HEK293 (cell line): Measurements from ENCODE around the gene KANK3.

Experiments
- CTCF ChIA-PET: fragments of 350-600 bp; formaldehyde crosslinking; extraction: SDS; loops from one replicate; lab custom pipeline; 2021; ENCODE audit warnings: antibody characterized with exemption; lab: Yijun Ruan, JAX
- POLR2A ChIA-PET: fragments of 300-600 bp; formaldehyde crosslinking; extraction: SDS; loops from one replicate; lab custom pipeline; 2020; ENCODE audit warnings: antibody characterized with exemption, inconsistent platforms; lab: Yijun Ruan, JAX
- H3K27ac ChIP-seq: fragments of 200-500 bp; sonication (Bioruptor generic); 2 replicates; pipeline ENCODE4 v1.5.1; 2014; ENCODE audit warnings: low read depth, low read length, control low read depth, inconsistent platforms; ENCODE audit errors: extremely low read depth
- H3K36me3 ChIP-seq, 2 experiments: fragments of 200-500 bp in 1 of 2; sonication (Bioruptor generic) in 1 of 2; 1 replicate in 1 of 2; 2 replicates in 1 of 2; pipeline ENCODE4 v1.5.1; 2014 to 2017; ENCODE audit warnings: inconsistent platforms in 2 of 2, low read length in 2 of 2; ENCODE audit not compliant: control insufficient read depth in 2 of 2, insufficient read depth in 1 of 2
- H3K4me1 ChIP-seq: fragments of 200-500 bp; sonication (Bioruptor generic); 2 replicates; pipeline ENCODE4 v1.5.1; 2014; ENCODE audit warnings: mild to moderate bottlenecking, low read length, inconsistent platforms; ENCODE audit not compliant: control insufficient read depth, insufficient read depth
- H3K4me3 ChIP-seq: 2 replicates; pipeline ENCODE4 v1.5.1; 2011; ENCODE audit warnings: low read depth, mild to moderate bottlenecking, control low read depth, low read length, moderate library complexity
- H3K9me3 ChIP-seq: fragments of 200-500 bp; sonication (Bioruptor generic); 2 replicates; pipeline ENCODE4 v1.5.1; 2014; ENCODE audit warnings: low read depth, low read length, inconsistent platforms; ENCODE audit not compliant: control insufficient read depth, insufficient read depth
- EGR2 ChIP-seq: fragments of 450-650 bp; formaldehyde crosslinking; IDR thresholded peaks from 2 replicates; pipeline ENCODE4 v1.5.1; 2016; ENCODE audit warnings: low read depth, missing biosample characterization, missing genetic modification characterization
- KLF9 ChIP-seq: fragments of 450-650 bp; formaldehyde crosslinking; IDR thresholded peaks from 2 replicates; pipeline ENCODE4 v1.5.1; 2016; ENCODE audit warnings: missing biosample characterization, missing genetic modification characterization, low read depth
- ZNF132 ChIP-seq: fragments of 450-650 bp; formaldehyde crosslinking; IDR thresholded peaks from 2 replicates; pipeline ENCODE4 v1.5.1; 2017; ENCODE audit warnings: missing biosample characterization, missing genetic modification characterization, borderline replicate concordance
- ZNF335 ChIP-seq: fragments of 450-650 bp; formaldehyde crosslinking; conservative IDR thresholded peaks from 2 replicates; pipeline ENCODE4 v1.5.1; 2016; ENCODE audit warnings: missing biosample characterization, missing genetic modification characterization
- ZNF350 ChIP-seq: fragments of 450-650 bp; formaldehyde crosslinking; IDR thresholded peaks from 2 replicates; pipeline ENCODE4 v1.5.0; 2017; ENCODE audit warnings: missing biosample characterization, mild to moderate bottlenecking, missing genetic modification characterization
- ZNF423 ChIP-seq: fragments of 450-650 bp; formaldehyde crosslinking; IDR thresholded peaks from 2 replicates; pipeline ENCODE4 v1.5.1; 2016; ENCODE audit warnings: missing biosample characterization, missing genetic modification characterization
- ZNF433 ChIP-seq: fragments of 450-650 bp; formaldehyde crosslinking; IDR thresholded peaks from 2 replicates; pipeline ENCODE4 v1.5.1; 2016; ENCODE audit warnings: missing biosample characterization, missing genetic modification characterization, low read depth
- ZNF530 ChIP-seq: fragments of 450-650 bp; formaldehyde crosslinking; IDR thresholded peaks from 2 replicates; pipeline ENCODE4 v1.5.1; 2016; ENCODE audit warnings: low read depth, missing biosample characterization, missing genetic modification characterization
- ZNF571 ChIP-seq: fragments of 450-650 bp; formaldehyde crosslinking; IDR thresholded peaks from 2 replicates; pipeline ENCODE4 v1.5.0; 2017; ENCODE audit warnings: missing biosample characterization, missing genetic modification characterization
- ZNF596 ChIP-seq: fragments of 450-650 bp; IDR thresholded peaks from 2 replicates; pipeline ENCODE4 v1.5.0; 2018; ENCODE audit warnings: missing biosample characterization, mild to moderate bottlenecking, missing genetic modification characterization, moderate library complexity
- ZNF654 ChIP-seq: fragments of 450-650 bp; formaldehyde crosslinking; IDR thresholded peaks from 2 replicates; pipeline ENCODE4 v1.5.1; 2016; ENCODE audit warnings: low read depth, missing biosample characterization, missing genetic modification characterization
- ZNF785 ChIP-seq: fragments of 450-650 bp; formaldehyde crosslinking; IDR thresholded peaks from 2 replicates; pipeline ENCODE4 v1.5.1; 2016; ENCODE audit warnings: missing biosample characterization, missing genetic modification characterization
- ZSCAN23 ChIP-seq: fragments of 450-650 bp; formaldehyde crosslinking; IDR thresholded peaks from 2 replicates; pipeline ENCODE4 v1.5.1; 2016; ENCODE audit warnings: missing biosample characterization, missing genetic modification characterization
- TF ChIP-seq, protein P1 (sequence below): fragments of 450-650 bp; formaldehyde crosslinking; IDR thresholded peaks from 2 replicates; pipeline ENCODE4 v1.5.1; 2017; ENCODE audit warnings: missing biosample characterization, missing genetic modification characterization
- TF ChIP-seq, protein P2 (sequence below): fragments of 450-650 bp; formaldehyde crosslinking; IDR thresholded peaks from 2 replicates; pipeline ENCODE4 v1.5.1; 2016; ENCODE audit warnings: missing biosample characterization, missing genetic modification characterization, borderline replicate concordance
- TF ChIP-seq, protein P3 (sequence below): fragments of 450-650 bp; formaldehyde crosslinking; IDR thresholded peaks from 2 replicates; pipeline ENCODE4 v1.5.1; 2016; ENCODE audit warnings: missing biosample characterization, missing genetic modification characterization

KANK3 gene

GRCh38 chr19:8334458-8335342, 8.4 kb downstream of the KANK3 start (continued):
- TF ChIP-seq, protein P1, sequence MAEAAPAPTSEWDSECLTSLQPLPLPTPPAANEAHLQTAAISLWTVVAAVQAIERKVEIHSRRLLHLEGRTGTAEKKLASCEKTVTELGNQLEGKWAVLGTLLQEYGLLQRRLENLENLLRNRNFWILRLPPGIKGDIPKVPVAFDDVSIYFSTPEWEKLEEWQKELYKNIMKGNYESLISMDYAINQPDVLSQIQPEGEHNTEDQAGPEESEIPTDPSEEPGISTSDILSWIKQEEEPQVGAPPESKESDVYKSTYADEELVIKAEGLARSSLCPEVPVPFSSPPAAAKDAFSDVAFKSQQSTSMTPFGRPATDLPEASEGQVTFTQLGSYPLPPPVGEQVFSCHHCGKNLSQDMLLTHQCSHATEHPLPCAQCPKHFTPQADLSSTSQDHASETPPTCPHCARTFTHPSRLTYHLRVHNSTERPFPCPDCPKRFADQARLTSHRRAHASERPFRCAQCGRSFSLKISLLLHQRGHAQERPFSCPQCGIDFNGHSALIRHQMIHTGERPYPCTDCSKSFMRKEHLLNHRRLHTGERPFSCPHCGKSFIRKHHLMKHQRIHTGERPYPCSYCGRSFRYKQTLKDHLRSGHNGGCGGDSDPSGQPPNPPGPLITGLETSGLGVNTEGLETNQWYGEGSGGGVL (tag by site-specific recombination): peak; percentile 23; the same call in 1 of the 2 replicates
- no peak for TF ChIP-seq ZNF350 (tag by site-specific recombination)
- TF ChIP-seq EGR2 (tag by site-specific recombination): peak; percentile 37; the same call in 1 of the 2 replicates
- no peak for TF ChIP-seq ZNF596 (tag by site-specific recombination)

DNA sequence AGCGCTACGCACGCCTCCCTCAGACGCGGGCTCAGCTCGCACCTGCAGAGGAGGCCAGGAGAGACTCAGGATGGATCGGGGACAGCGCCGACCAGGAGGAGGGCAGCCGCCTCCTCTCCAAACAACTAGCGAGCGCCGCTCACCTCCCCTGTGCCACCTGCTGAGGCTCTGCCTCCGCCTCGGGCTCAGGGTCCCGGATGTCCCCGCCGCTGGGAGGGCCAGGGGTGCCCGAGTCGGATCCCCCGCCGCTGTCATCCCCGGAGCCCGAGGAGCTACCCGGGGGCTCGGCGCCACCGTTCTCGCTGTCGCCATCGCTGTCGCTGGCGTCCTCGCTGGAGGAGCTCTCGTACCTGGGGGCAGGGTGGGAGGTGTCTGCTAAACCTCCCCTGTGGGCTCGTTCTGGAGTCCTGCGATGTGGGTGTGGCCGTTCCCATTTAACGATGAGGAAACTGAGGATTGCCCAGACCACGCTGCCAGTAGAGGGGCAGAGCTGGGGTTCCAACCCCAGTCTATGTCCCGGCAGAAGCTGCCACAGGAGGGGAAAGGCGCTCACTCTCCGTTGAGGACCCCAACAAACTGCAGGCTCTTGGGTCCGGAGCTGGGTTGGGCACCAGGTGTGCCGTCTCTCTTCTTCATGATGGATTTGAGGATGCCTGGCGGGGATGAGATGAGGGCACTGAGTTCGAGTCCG, 9.2 kb downstream of the KANK3 start:
- ChIA-PET CTCF (interaction anchor here (0.6 to 1.2 kb wide), 3 partner anchors 10 to 245 kb away, joined by 3 to 5 read pairs (median 3); no protein-coding TSS in a partner anchor), POLR2A (interaction anchor here (0.6 to 2.9 kb wide), 4 partner anchors 10 to 683 kb away, joined by 3 to 22 read pairs (median 7); partner anchors contain the start of genes NDUFA7 and RPS28)
- no peaks in the 10 kb centered on the region for H3K36me3 ChIP-seq
- TF ChIP-seq ZNF571 (tag by site-specific recombination) (no peak), ZNF335 (tag by site-specific recombination) (peak; percentile 24; the same call in 1 of the 2 replicates), KLF9 (tag by site-specific recombination) (peak; percentile 36)
- peak overlapping the region; percentile 6 for H3K4me3 ChIP-seq
- no peak overlapping the region for H3K27ac ChIP-seq
- no peaks in the 10 kb centered on the region; the same call in 1 of the 2 replicates for H3K4me1 ChIP-seq
- H3K9me3 ChIP-seq: no peaks in the 10 kb centered on the region

GRCh38 chr19:8332976-8333766, 9.9 kb downstream of the KANK3 start:
- no peaks in the 10 kb centered on the region for H3K36me3 ChIP-seq
- ChIA-PET POLR2A (interaction anchor here (0.6 to 2.9 kb wide), 2 partner anchors 12 to 684 kb away, joined by 3 to 22 read pairs; partner anchors contain the start of genes NDUFA7 and RPS28), CTCF (interaction anchor here (0.6 to 1.2 kb wide), 2 partner anchors 9 to 11 kb away, joined by 3 to 5 read pairs; no protein-coding TSS in a partner anchor)
- H3K9me3 ChIP-seq: no peaks in the 10 kb centered on the region
- H3K27ac ChIP-seq: no peak overlapping the region
- peak overlapping the region; percentile 6 for H3K4me3 ChIP-seq
- no peaks in the 10 kb centered on the region; the same call in 1 of the 2 replicates for H3K4me1 ChIP-seq
- TF ChIP-seq, protein P2, sequence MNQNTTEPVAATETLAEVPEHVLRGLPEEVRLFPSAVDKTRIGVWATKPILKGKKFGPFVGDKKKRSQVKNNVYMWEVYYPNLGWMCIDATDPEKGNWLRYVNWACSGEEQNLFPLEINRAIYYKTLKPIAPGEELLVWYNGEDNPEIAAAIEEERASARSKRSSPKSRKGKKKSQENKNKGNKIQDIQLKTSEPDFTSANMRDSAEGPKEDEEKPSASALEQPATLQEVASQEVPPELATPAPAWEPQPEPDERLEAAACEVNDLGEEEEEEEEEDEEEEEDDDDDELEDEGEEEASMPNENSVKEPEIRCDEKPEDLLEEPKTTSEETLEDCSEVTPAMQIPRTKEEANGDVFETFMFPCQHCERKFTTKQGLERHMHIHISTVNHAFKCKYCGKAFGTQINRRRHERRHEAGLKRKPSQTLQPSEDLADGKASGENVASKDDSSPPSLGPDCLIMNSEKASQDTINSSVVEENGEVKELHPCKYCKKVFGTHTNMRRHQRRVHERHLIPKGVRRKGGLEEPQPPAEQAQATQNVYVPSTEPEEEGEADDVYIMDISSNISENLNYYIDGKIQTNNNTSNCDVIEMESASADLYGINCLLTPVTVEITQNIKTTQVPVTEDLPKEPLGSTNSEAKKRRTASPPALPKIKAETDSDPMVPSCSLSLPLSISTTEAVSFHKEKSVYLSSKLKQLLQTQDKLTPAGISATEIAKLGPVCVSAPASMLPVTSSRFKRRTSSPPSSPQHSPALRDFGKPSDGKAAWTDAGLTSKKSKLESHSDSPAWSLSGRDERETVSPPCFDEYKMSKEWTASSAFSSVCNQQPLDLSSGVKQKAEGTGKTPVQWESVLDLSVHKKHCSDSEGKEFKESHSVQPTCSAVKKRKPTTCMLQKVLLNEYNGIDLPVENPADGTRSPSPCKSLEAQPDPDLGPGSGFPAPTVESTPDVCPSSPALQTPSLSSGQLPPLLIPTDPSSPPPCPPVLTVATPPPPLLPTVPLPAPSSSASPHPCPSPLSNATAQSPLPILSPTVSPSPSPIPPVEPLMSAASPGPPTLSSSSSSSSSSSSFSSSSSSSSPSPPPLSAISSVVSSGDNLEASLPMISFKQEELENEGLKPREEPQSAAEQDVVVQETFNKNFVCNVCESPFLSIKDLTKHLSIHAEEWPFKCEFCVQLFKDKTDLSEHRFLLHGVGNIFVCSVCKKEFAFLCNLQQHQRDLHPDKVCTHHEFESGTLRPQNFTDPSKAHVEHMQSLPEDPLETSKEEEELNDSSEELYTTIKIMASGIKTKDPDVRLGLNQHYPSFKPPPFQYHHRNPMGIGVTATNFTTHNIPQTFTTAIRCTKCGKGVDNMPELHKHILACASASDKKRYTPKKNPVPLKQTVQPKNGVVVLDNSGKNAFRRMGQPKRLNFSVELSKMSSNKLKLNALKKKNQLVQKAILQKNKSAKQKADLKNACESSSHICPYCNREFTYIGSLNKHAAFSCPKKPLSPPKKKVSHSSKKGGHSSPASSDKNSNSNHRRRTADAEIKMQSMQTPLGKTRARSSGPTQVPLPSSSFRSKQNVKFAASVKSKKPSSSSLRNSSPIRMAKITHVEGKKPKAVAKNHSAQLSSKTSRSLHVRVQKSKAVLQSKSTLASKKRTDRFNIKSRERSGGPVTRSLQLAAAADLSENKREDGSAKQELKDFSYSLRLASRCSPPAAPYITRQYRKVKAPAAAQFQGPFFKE (tag by site-specific recombination): no peak
- TF ChIP-seq ZNF785 (no peak), ZNF433 (tag by site-specific recombination) (no peak), ZSCAN23 (no peak), ZNF423 (tag by site-specific recombination) (no peak), ZNF132 (tag by site-specific recombination) (no peak), ZNF530 (tag by site-specific recombination) (no peak), ZNF654 (tag by site-specific recombination) (no peak)
- TF ChIP-seq, protein P3, sequence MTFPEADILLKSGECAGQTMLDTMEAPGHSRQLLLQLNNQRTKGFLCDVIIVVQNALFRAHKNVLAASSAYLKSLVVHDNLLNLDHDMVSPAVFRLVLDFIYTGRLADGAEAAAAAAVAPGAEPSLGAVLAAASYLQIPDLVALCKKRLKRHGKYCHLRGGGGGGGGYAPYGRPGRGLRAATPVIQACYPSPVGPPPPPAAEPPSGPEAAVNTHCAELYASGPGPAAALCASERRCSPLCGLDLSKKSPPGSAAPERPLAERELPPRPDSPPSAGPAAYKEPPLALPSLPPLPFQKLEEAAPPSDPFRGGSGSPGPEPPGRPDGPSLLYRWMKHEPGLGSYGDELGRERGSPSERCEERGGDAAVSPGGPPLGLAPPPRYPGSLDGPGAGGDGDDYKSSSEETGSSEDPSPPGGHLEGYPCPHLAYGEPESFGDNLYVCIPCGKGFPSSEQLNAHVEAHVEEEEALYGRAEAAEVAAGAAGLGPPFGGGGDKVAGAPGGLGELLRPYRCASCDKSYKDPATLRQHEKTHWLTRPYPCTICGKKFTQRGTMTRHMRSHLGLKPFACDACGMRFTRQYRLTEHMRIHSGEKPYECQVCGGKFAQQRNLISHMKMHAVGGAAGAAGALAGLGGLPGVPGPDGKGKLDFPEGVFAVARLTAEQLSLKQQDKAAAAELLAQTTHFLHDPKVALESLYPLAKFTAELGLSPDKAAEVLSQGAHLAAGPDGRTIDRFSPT (tag by site-specific recombination): no peak
